Measurements from ENCODE around the gene ZNF621. TPM values are rescaled to one million over a fixed set of nuclear protein-coding genes. Genes with fewer than 3 reads are reported as not detected.

The ZNF621 gene
- total RNA-seq, 2 donors from 2014 or later = 27.1 to 35.6 TPM

DNA sequence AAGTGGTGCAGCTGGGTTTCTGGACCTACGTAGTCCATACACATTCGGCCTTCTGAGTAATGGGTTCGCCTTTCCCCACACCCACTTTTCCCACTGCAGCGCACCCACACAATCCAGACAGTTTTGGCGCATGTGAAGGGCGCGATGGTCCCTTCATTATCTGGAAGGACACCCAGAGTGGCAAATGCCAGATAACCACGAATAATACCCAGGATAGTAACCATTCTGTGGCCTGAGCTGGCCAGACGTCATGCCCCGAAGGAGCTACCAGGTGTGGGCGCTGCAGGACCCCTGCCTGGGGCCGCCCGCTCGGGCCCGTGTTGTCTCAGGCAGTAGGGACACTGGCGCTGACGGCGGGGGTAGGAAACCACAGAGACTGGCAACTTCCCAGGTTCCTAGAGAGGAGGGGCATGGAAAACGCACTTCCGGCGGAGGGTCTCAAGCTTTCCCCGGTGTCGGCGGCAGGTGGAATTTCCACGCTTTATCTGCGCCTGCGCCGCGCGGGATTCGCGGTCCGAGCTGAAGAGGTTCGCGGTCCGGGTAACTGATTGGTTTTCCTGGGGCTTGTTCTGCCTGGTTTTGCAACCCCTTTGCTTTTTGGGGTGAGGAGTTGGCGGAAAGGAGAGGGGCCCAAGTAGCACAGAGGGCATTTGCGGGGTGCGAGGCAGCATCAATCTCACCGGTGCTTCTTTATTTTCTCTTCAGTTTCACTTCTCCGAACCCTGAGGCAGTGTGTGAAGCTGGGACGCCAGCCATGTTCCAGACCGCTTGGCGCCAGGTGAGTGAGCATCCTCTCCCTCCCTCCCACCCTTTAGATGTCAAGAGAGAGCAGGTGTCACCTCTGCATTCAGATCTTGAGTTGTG, 18.9 kb upstream of the ZNF621 start, which contains the start of gene ZNF620:
TSS of gene ZNF620 (plus strand) at position 441 of the 864 bp plus-strand sequence. CDS start at position 755, 314 bp downstream.
- TF ChIP-seq CTCF (IDR thresholded peaks at IDR 0.05) = no peak
- H3K27me3 ChIP-seq (replicated peaks; ENCODE audit: insufficient read depth) = no peaks in the 10 kb centered on the region
- peak; percentile 65 for ATAC-seq (ENCODE audit: insufficient number of reproducible peaks, low FRiP score, low read depth)
- peak within 1 kb of the TSS; percentile 92 for H3K4me3 ChIP-seq
- H3K27ac ChIP-seq = peak within 1 kb of the TSS; percentile 79 to 86
- peak; percentile 31 for DNase-seq (ENCODE audit: low spot score)
- no peaks in the 10 kb centered on the region for H3K9me3 ChIP-seq
- peaks cover 14 to 21% of the 10 kb centered on the region in 2 donors for H3K4me1 ChIP-seq (ENCODE audit: control insufficient read depth in 1 of 2, low read depth in 2 of 2)
- peaks cover 2% of the 10 kb centered on the region for H3K36me3 ChIP-seq

- ATAC-seq (ENCODE audit: insufficient number of reproducible peaks, low FRiP score, low read depth) (no peak), DNase-seq (ENCODE audit: low spot score) (no peak)
- no peak overlapping the region for H3K4me3 ChIP-seq
- H3K27me3 ChIP-seq (replicated peaks; ENCODE audit: insufficient read depth) = no peaks in the 10 kb centered on the region
- H3K36me3 ChIP-seq = peaks cover 23% of the 10 kb centered on the region
- no peak overlapping the region for H3K27ac ChIP-seq
- no peak for TF ChIP-seq CTCF (IDR thresholded peaks at IDR 0.05)
- H3K9me3 ChIP-seq = no peaks in the 10 kb centered on the region
- H3K4me1 ChIP-seq (ENCODE audit: control insufficient read depth in 1 of 2, low read depth in 2 of 2) = peaks cover 5 to 7% of the 10 kb centered on the region in 2 donors
Measured at GRCh38 chr3:40511031-40511718, 13.6 kb upstream of the ZNF621 start.

GRCh38 chr3:40516201-40516600, 8.6 kb upstream of the ZNF621 start:
- H3K27ac ChIP-seq = no peak overlapping the region
- peaks cover 23% of the 10 kb centered on the region for H3K36me3 ChIP-seq
- no peaks in the 10 kb centered on the region for H3K27me3 ChIP-seq (replicated peaks; ENCODE audit: insufficient read depth)
- no peak for ATAC-seq (ENCODE audit: insufficient number of reproducible peaks, low FRiP score, low read depth)
- H3K4me1 ChIP-seq (ENCODE audit: control insufficient read depth in 1 of 2, low read depth in 2 of 2) = no peaks in the 10 kb centered on the region
- no peaks in the 10 kb centered on the region for H3K9me3 ChIP-seq
- DNase-seq (ENCODE audit: low spot score) = no peak
- no peak overlapping the region for H3K4me3 ChIP-seq
- TF ChIP-seq CTCF (IDR thresholded peaks at IDR 0.05) = no peak

DNA sequence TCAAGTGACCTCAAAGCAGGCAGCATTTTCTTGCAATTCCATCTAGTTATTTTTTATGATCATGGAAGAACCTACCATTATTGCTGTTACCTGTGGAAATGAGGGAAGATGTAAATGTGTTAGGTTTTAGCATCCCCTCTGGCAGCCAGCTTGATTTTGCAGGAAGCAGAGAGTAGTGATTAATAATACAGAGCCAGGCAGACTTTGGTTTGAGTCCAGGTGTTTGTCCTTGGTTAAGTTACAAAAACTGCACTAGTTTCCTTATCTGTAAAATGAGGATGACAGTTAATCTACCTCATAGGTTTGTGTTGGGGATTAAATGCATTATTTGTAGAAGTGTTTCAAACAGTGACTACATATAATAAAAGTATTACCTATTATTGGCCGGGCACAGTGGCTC, 6.7 kb upstream of the ZNF621 start:
- DNase-seq (ENCODE audit: low spot score) = no peak
- no peaks in the 10 kb centered on the region for H3K4me1 ChIP-seq (ENCODE audit: control insufficient read depth in 1 of 2, low read depth in 2 of 2)
- H3K27ac ChIP-seq = no peak overlapping the region
- no peaks in the 10 kb centered on the region for H3K9me3 ChIP-seq
- no peak overlapping the region for H3K4me3 ChIP-seq
- no peaks in the 10 kb centered on the region for H3K27me3 ChIP-seq (replicated peaks; ENCODE audit: insufficient read depth)
- peaks cover 11% of the 10 kb centered on the region for H3K36me3 ChIP-seq
- TF ChIP-seq CTCF (IDR thresholded peaks at IDR 0.05) = no peak
- no peak for ATAC-seq (ENCODE audit: insufficient number of reproducible peaks, low FRiP score, low read depth)

- H3K27me3 ChIP-seq (replicated peaks; ENCODE audit: insufficient read depth) = no peaks in the 10 kb centered on the region
- no peak overlapping the region for H3K27ac ChIP-seq
- no peak overlapping the region for H3K4me3 ChIP-seq
- no peak for ATAC-seq (ENCODE audit: insufficient number of reproducible peaks, low FRiP score, low read depth)
- peaks cover 0 to 2% of the 10 kb centered on the region in 2 donors for H3K4me1 ChIP-seq (ENCODE audit: control insufficient read depth in 1 of 2, low read depth in 2 of 2)
- peaks cover 11% of the 10 kb centered on the region for H3K36me3 ChIP-seq
- H3K9me3 ChIP-seq = no peaks in the 10 kb centered on the region
- DNase-seq (ENCODE audit: low spot score) = no peak
- TF ChIP-seq CTCF (IDR thresholded peaks at IDR 0.05) = no peak
Measured at GRCh38 chr3:40518848-40519247, 5.9 kb upstream of the ZNF621 start.

Data from thoracic aorta (tissue), 2 donors.